Upper lobe of left lung (tissue), 6 donors: ENCODE measurements around the gene OR13C8. TPM values are rescaled to one million over a fixed set of nuclear protein-coding genes. Genes with fewer than 3 reads are reported as not detected.
"Not testable (repeated sequence)": the region's sequence is repeated elsewhere in the genome, so short reads cannot be mapped to it uniquely, and the experiment has no call there.

Experiments
- ATAC-seq, 2 donors: fragments of 200-7000 bp; cut with Tn5 transposase; one replicate each; pipeline ENCODE4 v1.9.1; 2022; ENCODE audit warnings: mild to moderate bottlenecking in 2 of 2, moderate library complexity in 2 of 2; ENCODE audit not compliant: low FRiP score in 2 of 2
- DNase-seq, 2 donors: peaks; one replicate each; pipeline ENCODE4 v3.0.0-alpha.2; 2019 to 2020
- H3K27ac ChIP-seq, 4 donors: fragments of 200-600 bp; sonication (generic); one replicate each; pipeline ENCODE4 v1.5.1; 2016 to 2019
- H3K27me3 ChIP-seq, 4 donors: fragments of 200-600 bp; sonication (generic); one replicate each; pipeline ENCODE4 v1.5.1; 2017 to 2019
- H3K36me3 ChIP-seq, 4 donors: fragments of 200-600 bp; sonication (generic); one replicate each; pipeline ENCODE4 v1.5.1; 2016 to 2019
- H3K4me1 ChIP-seq, 4 donors: fragments of 200-600 bp; sonication (generic); one replicate each; pipeline ENCODE4 v1.5.1; 2018 to 2019
- H3K4me3 ChIP-seq, 4 donors: fragments of 200-600 bp; sonication (generic); one replicate each; pipeline ENCODE4 v1.5.1; 2017 to 2019; ENCODE audit warnings: mild to moderate bottlenecking in 2 of 4, moderate library complexity in 1 of 4
- H3K9me3 ChIP-seq, 4 donors: fragments of 200-600 bp; sonication (generic); one replicate each; pipeline ENCODE4 v1.5.1; 2018 to 2019
- EP300 ChIP-seq, 4 donors: sonication (generic); formaldehyde crosslinking; IDR thresholded peaks; one replicate each; pipeline ENCODE4 v1.5.1; 2017; ENCODE audit warnings: antibody characterized with exemption in 4 of 4, control low read depth in 2 of 4
- POLR2A ChIP-seq, 4 donors: fragments of 450-650 bp; IDR thresholded peaks; one replicate each; pipeline ENCODE4 v1.5.1; 2016 to 2017; ENCODE audit warnings: antibody characterized with exemption in 4 of 4, mild to moderate bottlenecking in 2 of 4
- POLR2AphosphoS5 ChIP-seq, 2 donors: sonication (generic); formaldehyde crosslinking; IDR thresholded peaks; one replicate each; pipeline ENCODE4 v1.5.1; 2017; ENCODE audit warnings: antibody characterized with exemption in 2 of 2
- WGBS, 2 donors: methylation state at CpG; one replicate each; pipeline ENCODE4 v1.1.5; 2017 to 2018; 5-methylcytosine and 5-hydroxymethylcytosine counted together
- total RNA-seq, 6 donors: library from RNA; depleted of rRNA in 4 of 6; stranded (reverse); fragments of >200 nt in 4 of 6; gene quantifications; one replicate each; pipeline versions ENCODE4 v1.1.0 to v1.2.1, GENCODE V29; 2016 to 2021
- TF ChIP-seq, protein P1 (sequence below), 6 experiments: fragments of 450-650 bp in 4 of 6; fragments of 200-600 bp in 2 of 6; sonication (generic) in 2 of 6; IDR thresholded peaks; one replicate each; pipeline ENCODE4 v1.5.1; 2016 to 2019; ENCODE audit warnings: antibody characterized with exemption in 6 of 6
- donor health status: DM: no; HTN: no; CAD: no; lungs with moderate emphysema.
- donor health status: DM: no; HTN: yes; CAD: no; lungs with severe emphysema.

OR13C8 gene
- total RNA-seq, 6 donors from 2014 or later = not detected

DNA sequence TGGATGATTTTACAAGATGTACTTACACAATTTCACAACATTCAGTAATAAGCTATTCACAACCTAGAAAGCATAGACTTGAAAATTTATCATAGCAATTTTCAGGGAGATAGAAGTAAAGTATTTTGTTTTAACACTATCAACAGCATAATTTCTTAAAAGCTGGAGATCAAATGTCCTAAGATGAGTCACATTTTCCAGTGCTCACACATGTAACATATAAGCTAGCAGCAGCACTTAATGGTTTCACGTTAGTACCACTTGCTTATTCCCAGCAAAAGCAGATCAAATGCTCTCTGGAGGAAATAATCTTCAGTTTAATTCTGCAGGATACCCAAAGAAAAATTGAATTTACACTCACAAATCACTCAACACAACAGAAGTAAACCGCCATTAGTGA lies 6.5 kb downstream of the OR13C8 start:
- no peak overlapping the region for H3K27ac ChIP-seq
- peaks cover 0 to 7% (median 2%) of the 10 kb centered on the region in 4 donors for H3K9me3 ChIP-seq
- no peaks in the 10 kb centered on the region for H3K36me3 ChIP-seq
- no peaks in the 10 kb centered on the region for H3K4me1 ChIP-seq
- TF ChIP-seq POLR2AphosphoS5 (IDR thresholded peaks at IDR 0.05) (no peak), POLR2A (IDR thresholded peaks at IDR 0.05) (no peak), EP300 (IDR thresholded peaks at IDR 0.05) (no peak)
- TF ChIP-seq, protein P1, sequence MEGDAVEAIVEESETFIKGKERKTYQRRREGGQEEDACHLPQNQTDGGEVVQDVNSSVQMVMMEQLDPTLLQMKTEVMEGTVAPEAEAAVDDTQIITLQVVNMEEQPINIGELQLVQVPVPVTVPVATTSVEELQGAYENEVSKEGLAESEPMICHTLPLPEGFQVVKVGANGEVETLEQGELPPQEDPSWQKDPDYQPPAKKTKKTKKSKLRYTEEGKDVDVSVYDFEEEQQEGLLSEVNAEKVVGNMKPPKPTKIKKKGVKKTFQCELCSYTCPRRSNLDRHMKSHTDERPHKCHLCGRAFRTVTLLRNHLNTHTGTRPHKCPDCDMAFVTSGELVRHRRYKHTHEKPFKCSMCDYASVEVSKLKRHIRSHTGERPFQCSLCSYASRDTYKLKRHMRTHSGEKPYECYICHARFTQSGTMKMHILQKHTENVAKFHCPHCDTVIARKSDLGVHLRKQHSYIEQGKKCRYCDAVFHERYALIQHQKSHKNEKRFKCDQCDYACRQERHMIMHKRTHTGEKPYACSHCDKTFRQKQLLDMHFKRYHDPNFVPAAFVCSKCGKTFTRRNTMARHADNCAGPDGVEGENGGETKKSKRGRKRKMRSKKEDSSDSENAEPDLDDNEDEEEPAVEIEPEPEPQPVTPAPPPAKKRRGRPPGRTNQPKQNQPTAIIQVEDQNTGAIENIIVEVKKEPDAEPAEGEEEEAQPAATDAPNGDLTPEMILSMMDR (IDR thresholded peaks at IDR 0.05) = no peak
- no peak overlapping the region for H3K4me3 ChIP-seq
- no peak for ATAC-seq
- DNase-seq = no peak
- WGBS, 2 donors = 75 to 79% methylated on average over 2 of the region's 2 CpGs
- no peaks in the 10 kb centered on the region for H3K27me3 ChIP-seq

DNA sequence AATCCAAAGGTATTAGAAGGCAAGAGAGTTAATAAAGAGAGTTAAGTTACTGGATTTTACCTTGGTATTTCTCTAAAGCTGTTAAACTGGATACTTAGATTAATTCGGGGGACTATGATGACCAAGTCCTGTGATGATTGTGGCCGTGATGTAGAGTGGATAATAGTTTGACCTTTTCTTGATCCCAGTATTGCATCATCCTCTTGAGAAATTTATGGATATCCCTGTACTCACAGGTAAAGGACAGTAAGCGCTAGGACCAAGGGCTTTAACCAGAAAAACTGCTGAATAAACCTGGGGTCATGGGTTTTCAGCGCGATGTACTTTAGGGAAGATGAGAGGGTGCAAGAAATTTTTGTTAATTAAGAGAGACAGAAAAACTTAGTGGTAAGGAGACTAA lies 8.3 kb downstream of the OR13C8 start:
- no peak for TF ChIP-seq EP300 (IDR thresholded peaks at IDR 0.05)
- Histone ChIP-seq H3K36me3 (no peaks in the 10 kb centered on the region), H3K9me3 (peaks cover 0 to 6% (median 2%) of the 10 kb centered on the region in 4 donors), H3K27me3 (no peaks in the 10 kb centered on the region), H3K27ac (no peak overlapping the region), H3K4me3 (no peak overlapping the region), H3K4me1 (no peaks in the 10 kb centered on the region)
- WGBS, 2 donors = 81 to 88% methylated on average over 5 of the region's 5 CpGs
- ATAC-seq (no peak), DNase-seq (no peak)

DNA sequence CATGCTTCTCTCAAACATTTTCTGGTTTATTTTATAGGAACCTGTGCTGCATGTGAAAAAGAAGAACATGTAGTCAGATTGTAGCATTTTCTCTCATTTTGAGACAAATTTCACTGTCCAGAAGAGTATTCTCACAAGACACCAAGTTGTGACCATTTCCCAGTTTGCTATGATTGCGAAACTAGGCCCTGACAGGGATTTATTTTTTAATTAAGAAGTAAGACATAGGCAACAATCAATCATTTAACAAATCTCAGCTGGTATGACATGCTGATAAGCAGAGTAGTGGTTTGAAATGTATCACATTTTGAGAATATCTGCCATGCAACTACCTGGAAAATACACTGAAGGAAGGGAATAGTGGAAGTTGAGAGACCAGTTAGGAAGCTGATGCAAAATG lies 11.6 kb downstream of the OR13C8 start:
- H3K36me3 ChIP-seq = no peaks in the 10 kb centered on the region
- DNase-seq (no peak), ATAC-seq (no peak)
- H3K27ac ChIP-seq = no peak overlapping the region
- H3K4me3 ChIP-seq = no peak overlapping the region
- H3K9me3 ChIP-seq = no peaks in the 10 kb centered on the region
- H3K27me3 ChIP-seq = no peaks in the 10 kb centered on the region
- TF ChIP-seq POLR2A (IDR thresholded peaks at IDR 0.05) (no peak), EP300 (IDR thresholded peaks at IDR 0.05) (no peak)
- TF ChIP-seq, protein P1 (IDR thresholded peaks at IDR 0.05) = no peak
- no peaks in the 10 kb centered on the region for H3K4me1 ChIP-seq
- WGBS, 2 donors = 91 to 96% methylated on average over 1 of the region's 1 CpG

DNA sequence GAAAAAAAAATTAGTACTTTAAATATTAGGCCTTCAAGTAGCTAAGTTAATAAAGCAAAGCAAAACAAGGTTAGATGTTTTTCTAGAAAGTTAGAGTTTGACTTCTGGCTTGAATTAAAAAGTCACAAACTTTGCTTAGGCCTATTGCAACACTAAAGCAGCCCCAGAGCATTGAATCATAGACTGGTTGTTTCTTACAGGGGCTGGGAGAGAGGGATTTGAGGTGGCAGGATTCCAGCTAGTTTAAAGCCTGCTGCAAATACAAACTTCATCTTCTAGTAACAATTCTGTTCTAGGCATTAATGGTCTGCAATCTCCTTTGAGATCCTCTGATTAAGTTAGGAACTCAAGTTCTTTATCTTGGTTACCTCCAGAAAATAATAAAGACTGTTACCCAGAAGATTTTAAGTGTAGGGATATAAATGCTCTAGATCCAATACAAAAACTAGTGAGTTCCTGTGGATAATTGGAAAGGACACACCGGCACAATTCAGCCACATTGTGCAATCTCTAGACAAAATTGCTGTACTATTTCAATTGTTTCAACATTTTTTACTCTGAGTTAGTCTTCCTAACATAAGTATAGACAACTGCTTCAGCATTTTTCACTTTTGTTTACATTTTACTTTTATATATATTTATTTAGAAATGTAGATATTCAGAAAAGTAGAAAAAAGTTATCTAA lies 17.7 kb downstream of the OR13C8 start:
- Histone ChIP-seq H3K36me3 (no peaks in the 10 kb centered on the region), H3K9me3 (no peaks in the 10 kb centered on the region), H3K27ac (no peak overlapping the region), H3K4me1 (no peaks in the 10 kb centered on the region), H3K4me3 (no peak overlapping the region), H3K27me3 (no peaks in the 10 kb centered on the region)
- TF ChIP-seq POLR2A (IDR thresholded peaks at IDR 0.05) (no peak), POLR2AphosphoS5 (IDR thresholded peaks at IDR 0.05) (no peak), EP300 (IDR thresholded peaks at IDR 0.05) (no peak)
- TF ChIP-seq, protein P1 (IDR thresholded peaks at IDR 0.05) = no peak
- ATAC-seq = peak in 1 of 2 donors; percentile 73
- WGBS, 2 donors = 0 to 73% methylated on average over 1 of the region's 1 CpG
- no peak for DNase-seq

DNA sequence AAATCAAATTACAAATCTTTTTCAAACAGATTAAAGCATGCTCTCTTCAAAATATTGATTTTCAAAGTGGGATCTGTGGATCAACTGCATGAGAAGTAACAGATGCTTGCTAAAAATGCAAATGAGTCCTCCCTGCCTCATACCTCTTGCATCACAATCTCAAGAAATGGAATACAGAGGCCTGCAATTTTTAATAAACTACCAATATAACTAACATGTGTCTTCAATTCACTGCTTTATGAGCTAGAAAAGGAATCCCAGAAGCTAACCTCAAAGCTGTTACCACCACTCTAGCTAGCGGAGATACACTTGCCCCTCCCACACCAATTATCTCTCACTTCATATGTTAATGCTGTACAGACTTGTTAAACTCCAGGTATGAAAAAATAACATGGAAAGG lies 20.7 kb downstream of the OR13C8 start:
- TF ChIP-seq, protein P1 (IDR thresholded peaks at IDR 0.05) = no peak
- no peak for TF ChIP-seq POLR2AphosphoS5 (IDR thresholded peaks at IDR 0.05)
- TF ChIP-seq POLR2A (IDR thresholded peaks at IDR 0.05) = no peak
- no peak for TF ChIP-seq EP300 (IDR thresholded peaks at IDR 0.05)
- Histone ChIP-seq H3K27me3 (no peaks in the 10 kb centered on the region), H3K4me3 (no peak overlapping the region), H3K9me3 (no peaks in the 10 kb centered on the region), H3K27ac (no peak overlapping the region), H3K4me1 (no peaks in the 10 kb centered on the region), H3K36me3 (no peaks in the 10 kb centered on the region)
- DNase-seq (no peak), ATAC-seq (no peak)
- 0 to 96% methylated on average over 1 of the region's 1 CpG for WGBS, 2 donors

DNA sequence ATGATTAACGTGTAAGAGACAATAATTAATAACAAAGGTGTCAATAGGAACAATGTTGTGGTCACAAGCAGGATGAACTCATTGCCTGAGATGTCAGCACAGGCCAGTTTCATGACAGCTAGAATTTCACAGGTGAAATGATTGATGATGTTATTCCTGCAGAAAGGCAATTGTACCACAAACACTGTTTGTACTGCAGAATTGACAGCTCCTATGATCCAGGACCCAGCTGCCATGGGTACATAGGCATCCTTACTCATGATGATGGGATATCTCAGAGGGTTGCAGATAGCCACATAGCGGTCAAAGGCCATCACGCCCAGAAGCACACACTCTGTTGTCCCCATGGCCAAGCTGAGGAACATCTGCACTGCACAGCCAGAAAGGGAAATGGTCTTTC lies 29.8 kb downstream of the OR13C8 start:
- H3K4me1 ChIP-seq, H3K4me3 ChIP-seq, H3K27ac ChIP-seq, H3K36me3 ChIP-seq, H3K9me3 ChIP-seq, H3K27me3 ChIP-seq, ATAC-seq, DNase-seq: not testable (repeated sequence)
- 35 to 65% methylated on average over 1 of the region's 3 CpGs for WGBS, 2 donors

DNA sequence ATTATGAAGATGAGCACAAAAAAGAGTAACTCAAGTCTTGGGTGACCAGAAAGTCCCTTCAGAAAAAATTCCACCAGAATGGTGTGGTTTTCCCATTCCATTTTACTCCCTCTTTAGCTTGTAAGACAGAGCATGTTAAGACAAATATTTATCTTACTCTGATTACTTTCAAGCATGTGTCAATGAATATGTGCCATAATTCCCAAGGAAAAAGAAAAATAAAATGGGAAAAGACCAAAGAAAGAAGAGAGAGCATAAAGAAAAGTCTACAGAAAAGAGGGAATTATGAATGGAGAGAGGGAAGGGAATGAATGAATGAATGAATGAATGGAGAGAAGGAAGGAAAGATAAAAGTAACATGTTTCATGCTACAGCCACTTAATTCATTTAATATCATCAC lies 30.3 kb downstream of the OR13C8 start, which contains the start of gene OR13C5:
Gene OR13C5 (minus strand): TSS at position 101 of the 400 bp plus-strand sequence. CDS start 0 bp downstream, at position 101.
- H3K27ac ChIP-seq, H3K4me1 ChIP-seq, H3K36me3 ChIP-seq, H3K4me3 ChIP-seq, H3K9me3 ChIP-seq, DNase-seq, ATAC-seq, H3K27me3 ChIP-seq: not testable (repeated sequence)
